Measurements from ENCODE around the gene ELFN1.

DNA sequence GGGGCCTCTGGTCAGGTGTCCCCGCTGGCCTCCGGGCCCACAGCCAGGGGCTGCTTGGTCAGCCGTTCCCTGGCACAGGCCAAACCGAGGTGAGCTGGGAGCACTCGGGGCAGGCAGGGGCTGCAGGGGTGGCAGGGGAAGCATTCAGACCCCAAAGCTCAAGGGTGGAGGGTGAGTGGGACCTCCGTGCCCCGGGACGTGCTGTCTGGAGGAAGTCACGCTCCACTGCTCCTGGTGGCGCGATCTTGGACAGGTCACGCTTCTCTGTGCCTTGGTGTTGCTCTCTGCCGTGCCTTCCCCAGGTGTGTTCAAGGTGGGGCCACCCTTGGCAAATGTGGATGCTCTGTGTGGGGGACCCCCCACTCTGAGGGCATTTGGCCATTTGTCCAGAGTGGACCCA, 24.6 kb upstream of the ELFN1 start:
- TF ChIP-seq, protein P1, sequence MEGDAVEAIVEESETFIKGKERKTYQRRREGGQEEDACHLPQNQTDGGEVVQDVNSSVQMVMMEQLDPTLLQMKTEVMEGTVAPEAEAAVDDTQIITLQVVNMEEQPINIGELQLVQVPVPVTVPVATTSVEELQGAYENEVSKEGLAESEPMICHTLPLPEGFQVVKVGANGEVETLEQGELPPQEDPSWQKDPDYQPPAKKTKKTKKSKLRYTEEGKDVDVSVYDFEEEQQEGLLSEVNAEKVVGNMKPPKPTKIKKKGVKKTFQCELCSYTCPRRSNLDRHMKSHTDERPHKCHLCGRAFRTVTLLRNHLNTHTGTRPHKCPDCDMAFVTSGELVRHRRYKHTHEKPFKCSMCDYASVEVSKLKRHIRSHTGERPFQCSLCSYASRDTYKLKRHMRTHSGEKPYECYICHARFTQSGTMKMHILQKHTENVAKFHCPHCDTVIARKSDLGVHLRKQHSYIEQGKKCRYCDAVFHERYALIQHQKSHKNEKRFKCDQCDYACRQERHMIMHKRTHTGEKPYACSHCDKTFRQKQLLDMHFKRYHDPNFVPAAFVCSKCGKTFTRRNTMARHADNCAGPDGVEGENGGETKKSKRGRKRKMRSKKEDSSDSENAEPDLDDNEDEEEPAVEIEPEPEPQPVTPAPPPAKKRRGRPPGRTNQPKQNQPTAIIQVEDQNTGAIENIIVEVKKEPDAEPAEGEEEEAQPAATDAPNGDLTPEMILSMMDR (IDR thresholded peaks at IDR 0.05; ENCODE audit: insufficient read depth, low read length) = no peak
- TF ChIP-seq, protein P2, sequence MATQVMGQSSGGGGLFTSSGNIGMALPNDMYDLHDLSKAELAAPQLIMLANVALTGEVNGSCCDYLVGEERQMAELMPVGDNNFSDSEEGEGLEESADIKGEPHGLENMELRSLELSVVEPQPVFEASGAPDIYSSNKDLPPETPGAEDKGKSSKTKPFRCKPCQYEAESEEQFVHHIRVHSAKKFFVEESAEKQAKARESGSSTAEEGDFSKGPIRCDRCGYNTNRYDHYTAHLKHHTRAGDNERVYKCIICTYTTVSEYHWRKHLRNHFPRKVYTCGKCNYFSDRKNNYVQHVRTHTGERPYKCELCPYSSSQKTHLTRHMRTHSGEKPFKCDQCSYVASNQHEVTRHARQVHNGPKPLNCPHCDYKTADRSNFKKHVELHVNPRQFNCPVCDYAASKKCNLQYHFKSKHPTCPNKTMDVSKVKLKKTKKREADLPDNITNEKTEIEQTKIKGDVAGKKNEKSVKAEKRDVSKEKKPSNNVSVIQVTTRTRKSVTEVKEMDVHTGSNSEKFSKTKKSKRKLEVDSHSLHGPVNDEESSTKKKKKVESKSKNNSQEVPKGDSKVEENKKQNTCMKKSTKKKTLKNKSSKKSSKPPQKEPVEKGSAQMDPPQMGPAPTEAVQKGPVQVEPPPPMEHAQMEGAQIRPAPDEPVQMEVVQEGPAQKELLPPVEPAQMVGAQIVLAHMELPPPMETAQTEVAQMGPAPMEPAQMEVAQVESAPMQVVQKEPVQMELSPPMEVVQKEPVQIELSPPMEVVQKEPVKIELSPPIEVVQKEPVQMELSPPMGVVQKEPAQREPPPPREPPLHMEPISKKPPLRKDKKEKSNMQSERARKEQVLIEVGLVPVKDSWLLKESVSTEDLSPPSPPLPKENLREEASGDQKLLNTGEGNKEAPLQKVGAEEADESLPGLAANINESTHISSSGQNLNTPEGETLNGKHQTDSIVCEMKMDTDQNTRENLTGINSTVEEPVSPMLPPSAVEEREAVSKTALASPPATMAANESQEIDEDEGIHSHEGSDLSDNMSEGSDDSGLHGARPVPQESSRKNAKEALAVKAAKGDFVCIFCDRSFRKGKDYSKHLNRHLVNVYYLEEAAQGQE (IDR thresholded peaks at IDR 0.05; ENCODE audit: insufficient replicate concordance, low read depth) = no peak
- no peak for TF ChIP-seq POLR2AphosphoS5 (IDR thresholded peaks at IDR 0.05; ENCODE audit: low read depth)
